Measurements from ENCODE around the gene MPDZ. TPM values are rescaled to one million over a fixed set of nuclear protein-coding genes. Genes with fewer than 3 reads are reported as not detected.

The MPDZ gene
- total RNA-seq, 6 experiments from 2014 or later = 25.2 to 27.5 (median 26.9) TPM

DNA sequence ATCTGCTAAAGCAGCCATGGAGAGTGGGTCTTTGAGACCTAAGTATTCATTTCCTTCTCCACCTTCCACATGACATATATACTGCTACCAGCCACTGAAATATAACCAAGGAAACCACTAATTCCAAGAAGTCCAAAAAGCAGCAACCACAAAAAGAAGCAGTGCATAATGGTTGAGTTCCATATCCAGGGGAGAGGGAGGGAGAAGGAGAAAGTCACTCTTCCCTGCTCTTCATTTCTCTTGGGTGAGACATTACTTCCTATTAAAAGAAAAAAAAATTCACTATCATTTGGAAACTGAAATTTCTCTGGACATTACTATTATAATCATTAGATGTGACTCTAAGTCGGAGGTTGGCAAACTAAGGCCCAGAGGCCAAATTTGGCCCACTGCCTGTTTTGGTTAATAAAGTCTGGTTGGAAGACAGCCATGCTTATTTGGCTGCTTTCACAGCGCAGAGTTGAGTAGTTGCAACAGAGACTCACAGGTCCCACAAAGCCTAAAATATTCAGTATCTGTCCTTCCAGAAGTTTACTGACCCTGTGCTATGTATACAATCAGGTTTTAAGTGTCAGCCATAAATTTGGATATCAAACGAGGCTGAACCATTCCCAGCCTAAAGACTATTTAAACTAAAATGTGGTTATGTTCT, 168.6 kb downstream of the MPDZ start:
- no peaks in the 10 kb centered on the region; the same call in 1 of the 2 replicates for H3K27me3 Mint-ChIP-seq (ENCODE audit: insufficient read depth)
- no peaks in the 10 kb centered on the region for H3K9me3 Mint-ChIP-seq
- DNase-seq = no peak
- no peak overlapping the region for H3K27ac Mint-ChIP-seq
- no peak overlapping the region for H3K4me3 Mint-ChIP-seq
- H3K4me1 Mint-ChIP-seq (ENCODE audit: low read depth) = peaks cover 36% of the 10 kb centered on the region
- no peaks in the 10 kb centered on the region; the same call in 1 of the 2 replicates for H3K36me3 Mint-ChIP-seq (ENCODE audit: low read depth)
- TF ChIP-seq, protein P1, sequence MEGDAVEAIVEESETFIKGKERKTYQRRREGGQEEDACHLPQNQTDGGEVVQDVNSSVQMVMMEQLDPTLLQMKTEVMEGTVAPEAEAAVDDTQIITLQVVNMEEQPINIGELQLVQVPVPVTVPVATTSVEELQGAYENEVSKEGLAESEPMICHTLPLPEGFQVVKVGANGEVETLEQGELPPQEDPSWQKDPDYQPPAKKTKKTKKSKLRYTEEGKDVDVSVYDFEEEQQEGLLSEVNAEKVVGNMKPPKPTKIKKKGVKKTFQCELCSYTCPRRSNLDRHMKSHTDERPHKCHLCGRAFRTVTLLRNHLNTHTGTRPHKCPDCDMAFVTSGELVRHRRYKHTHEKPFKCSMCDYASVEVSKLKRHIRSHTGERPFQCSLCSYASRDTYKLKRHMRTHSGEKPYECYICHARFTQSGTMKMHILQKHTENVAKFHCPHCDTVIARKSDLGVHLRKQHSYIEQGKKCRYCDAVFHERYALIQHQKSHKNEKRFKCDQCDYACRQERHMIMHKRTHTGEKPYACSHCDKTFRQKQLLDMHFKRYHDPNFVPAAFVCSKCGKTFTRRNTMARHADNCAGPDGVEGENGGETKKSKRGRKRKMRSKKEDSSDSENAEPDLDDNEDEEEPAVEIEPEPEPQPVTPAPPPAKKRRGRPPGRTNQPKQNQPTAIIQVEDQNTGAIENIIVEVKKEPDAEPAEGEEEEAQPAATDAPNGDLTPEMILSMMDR (IDR thresholded peaks at IDR 0.05) = no peak

DNA sequence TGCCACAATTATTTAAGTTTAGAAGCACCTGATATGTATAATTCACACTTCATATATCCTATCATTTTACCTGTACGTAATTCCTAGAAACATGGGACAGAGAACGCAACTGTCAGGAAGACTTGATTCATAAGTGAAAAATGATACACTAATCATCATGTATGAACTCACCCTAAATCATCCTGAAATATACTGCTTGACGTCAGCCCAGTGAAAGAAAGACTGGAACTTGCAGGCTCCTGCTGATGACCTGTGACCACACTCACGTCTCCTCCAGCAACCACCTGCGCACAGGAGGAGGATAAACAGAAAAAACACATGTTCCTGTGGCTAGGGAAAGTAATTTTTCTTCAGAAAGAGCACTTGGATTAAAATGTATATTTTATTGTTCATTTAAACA, 169.7 kb downstream of the MPDZ start:
- peaks cover 36% of the 10 kb centered on the region for H3K4me1 Mint-ChIP-seq (ENCODE audit: low read depth)
- no peak overlapping the region for H3K27ac Mint-ChIP-seq
- H3K4me3 Mint-ChIP-seq = no peak overlapping the region
- H3K27me3 Mint-ChIP-seq (ENCODE audit: insufficient read depth) = no peaks in the 10 kb centered on the region; the same call in 1 of the 2 replicates
- TF ChIP-seq, protein P1 (IDR thresholded peaks at IDR 0.05) = no peak
- no peaks in the 10 kb centered on the region for H3K9me3 Mint-ChIP-seq
- no peak for DNase-seq
- H3K36me3 Mint-ChIP-seq (ENCODE audit: low read depth) = no peaks in the 10 kb centered on the region; the same call in 1 of the 2 replicates

DNA sequence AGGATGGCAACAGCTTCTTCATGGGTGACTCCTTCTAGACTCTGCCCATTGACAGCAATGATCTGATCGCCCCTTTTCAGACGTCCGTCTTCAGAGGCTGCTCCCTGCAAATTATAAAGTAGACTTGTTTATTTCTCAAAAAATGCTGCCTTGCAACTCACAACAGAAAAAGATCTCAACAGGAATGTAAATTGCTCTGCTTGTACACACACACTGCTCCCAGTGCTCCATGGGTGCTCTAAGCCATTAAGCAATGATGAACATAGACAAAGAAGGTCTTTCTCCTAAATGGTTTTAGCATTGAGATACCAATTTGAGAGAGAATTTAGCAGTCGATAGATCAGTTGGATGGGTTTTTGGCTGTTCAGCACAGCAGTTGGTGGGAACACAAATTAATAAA, 172.5 kb downstream of the MPDZ start:
- Mint-ChIP-seq H3K27me3 (ENCODE audit: insufficient read depth) (no peaks in the 10 kb centered on the region; the same call in 1 of the 2 replicates), H3K9me3 (no peaks in the 10 kb centered on the region), H3K4me3 (no peak overlapping the region), H3K27ac (no peak overlapping the region), H3K36me3 (ENCODE audit: low read depth) (no peaks in the 10 kb centered on the region; the same call in 1 of the 2 replicates), H3K4me1 (ENCODE audit: low read depth) (peaks cover 11% of the 10 kb centered on the region)
- TF ChIP-seq, protein P1 (IDR thresholded peaks at IDR 0.05) = no peak
- DNase-seq = no peak

DNA sequence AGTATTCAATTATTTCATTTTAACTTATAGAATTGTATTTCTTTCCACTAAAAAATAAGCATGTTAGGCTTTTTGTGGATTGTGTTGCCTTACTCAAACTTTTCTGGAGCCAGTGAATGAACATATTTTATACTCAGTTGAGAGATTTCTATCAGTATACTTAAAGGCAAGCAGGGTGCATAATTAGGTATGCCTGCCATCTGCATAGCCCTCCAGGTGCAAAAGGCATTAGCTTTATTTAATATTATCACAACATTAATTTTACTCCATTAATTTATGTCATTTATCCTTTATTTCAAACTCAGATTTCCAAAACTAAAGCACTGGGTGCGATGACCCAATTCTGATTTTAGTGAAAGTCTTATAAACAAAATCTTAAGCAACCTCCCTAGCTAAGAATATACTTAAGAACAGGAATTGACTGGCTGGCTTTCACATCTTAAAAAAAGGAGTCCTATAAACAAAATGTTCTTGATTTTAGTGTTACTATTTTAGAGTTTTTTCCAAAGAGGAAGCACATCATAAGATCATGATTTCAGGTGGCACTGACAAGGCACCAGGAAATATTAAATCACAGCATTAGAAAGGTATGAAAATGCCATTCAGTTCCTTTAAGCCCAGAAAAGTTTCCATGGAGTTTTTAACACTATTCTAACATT, 178.4 kb downstream of the MPDZ start:
- Mint-ChIP-seq H3K9me3 (no peaks in the 10 kb centered on the region), H3K4me3 (no peak overlapping the region), H3K27ac (no peak overlapping the region), H3K27me3 (ENCODE audit: insufficient read depth) (no peaks in the 10 kb centered on the region), H3K4me1 (ENCODE audit: low read depth) (no peaks in the 10 kb centered on the region), H3K36me3 (ENCODE audit: low read depth) (no peaks in the 10 kb centered on the region)
- DNase-seq = no peak
- TF ChIP-seq, protein P1 (IDR thresholded peaks at IDR 0.05) = no peak

DNA sequence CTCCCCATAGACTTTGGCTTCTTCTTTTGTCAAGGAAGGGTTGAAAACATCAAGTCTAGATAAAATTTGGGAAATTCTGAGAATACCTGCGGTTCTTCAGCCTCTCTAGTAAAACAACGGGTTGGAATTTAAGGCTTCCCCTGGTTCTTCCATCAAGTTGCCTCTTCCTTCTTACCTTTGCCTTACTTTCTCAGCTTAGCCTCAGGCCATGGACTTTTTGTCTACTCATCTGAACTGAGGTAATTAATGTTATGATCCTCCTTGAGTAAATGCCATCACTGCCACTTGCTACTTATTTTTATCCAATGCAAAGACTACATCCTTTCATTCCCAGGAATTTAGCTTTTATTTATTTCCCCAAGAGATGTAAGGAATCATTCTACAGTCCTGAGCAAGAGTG, 184.4 kb downstream of the MPDZ start:
- no peak for DNase-seq
- H3K27me3 Mint-ChIP-seq (ENCODE audit: insufficient read depth) = peaks cover 7% of the 10 kb centered on the region
- TF ChIP-seq, protein P1 (IDR thresholded peaks at IDR 0.05) = no peak
- H3K4me1 Mint-ChIP-seq (ENCODE audit: low read depth) = peaks cover 5% of the 10 kb centered on the region; the same call in 1 of the 2 replicates
- no peaks in the 10 kb centered on the region for H3K36me3 Mint-ChIP-seq (ENCODE audit: low read depth)
- no peak overlapping the region for H3K27ac Mint-ChIP-seq
- no peaks in the 10 kb centered on the region for H3K9me3 Mint-ChIP-seq
- H3K4me3 Mint-ChIP-seq = no peak overlapping the region

Measured in HFFc6 (cell line).